Body of pancreas (tissue), 4 donors: ENCODE measurements around the gene CXorf49B.
"Not testable (repeated sequence)": the region's sequence is repeated elsewhere in the genome, so short reads cannot be mapped to it uniquely, and the experiment has no call there.

Source experiments
- CTCF ChIP-seq, 7 experiments: fragments of 450-650 bp in 4 of 7; fragments of 200-600 bp in 3 of 7; sonication (generic) in 3 of 7; IDR thresholded peaks; one replicate each; pipeline ENCODE4 v1.5.1; 2016 to 2019; ENCODE audit warnings: antibody characterized with exemption in 7 of 7
- POLR2A ChIP-seq, 3 donors: fragments of 450-650 bp; IDR thresholded peaks; one replicate each; pipeline ENCODE4 v1.6.1; 2016; ENCODE audit warnings: antibody characterized with exemption in 3 of 3, mild to moderate bottlenecking in 2 of 3

- not testable (repeated sequence) for TF ChIP-seq POLR2A, CTCF (IDR thresholded peaks at IDR 0.05)
Observed at GRCh38 chrX:71715551-71715950, 47.6 kb upstream of the CXorf49B start.
